ENCODE measurements around the gene REPS1. TPM values are rescaled to one million over a fixed set of nuclear protein-coding genes. Genes with fewer than 3 reads are reported as not detected.
"Not testable (repeated sequence)": the region's sequence is repeated elsewhere in the genome, so short reads cannot be mapped to it uniquely, and the experiment has no call there.

Gene REPS1
- total RNA-seq, 4 donors from 2014 or later, result 30.8 to 60.3 (median 43.2) TPM

- H3K4me1 ChIP-seq, result peaks cover 0 to 40% (median 10%) of the 10 kb centered on the region in 3 donors
- WGBS, 2 donors, result 0 to 4% methylated on average over 3 to 9 of the region's 77 CpGs
- DNase-seq, result peak; percentile 11
- peak within 1 kb of the TSS; percentile 82 to 86 (median 84) for H3K27ac ChIP-seq
- intact Hi-C loops (cut with DNase I), result no loop called here
- H3K9me3 ChIP-seq, result no peaks in the 10 kb centered on the region
- H3K36me3 ChIP-seq, result peaks cover 0 to 4% (median 0%) of the 10 kb centered on the region in 3 donors
- peak within 1 kb of the TSS; percentile 69 to 95 (median 83) for H3K4me3 ChIP-seq
- no peaks in the 10 kb centered on the region for H3K27me3 ChIP-seq
- no peak for TF ChIP-seq CTCF (IDR thresholded peaks at IDR 0.05)
- peak in 2 of 4 donors; percentile 32 to 59 for TF ChIP-seq POLR2A (IDR thresholded peaks at IDR 0.05)
Measured at GRCh38 chr6:139028658-139029469, 40.8 kb upstream of the REPS1 start, which contains the start of gene ABRACL. Gene ABRACL, plus strand, starts transcription at chr6:139028745. Its CDS starts 5,416 bp downstream, at chr6:139034161.

DNA sequence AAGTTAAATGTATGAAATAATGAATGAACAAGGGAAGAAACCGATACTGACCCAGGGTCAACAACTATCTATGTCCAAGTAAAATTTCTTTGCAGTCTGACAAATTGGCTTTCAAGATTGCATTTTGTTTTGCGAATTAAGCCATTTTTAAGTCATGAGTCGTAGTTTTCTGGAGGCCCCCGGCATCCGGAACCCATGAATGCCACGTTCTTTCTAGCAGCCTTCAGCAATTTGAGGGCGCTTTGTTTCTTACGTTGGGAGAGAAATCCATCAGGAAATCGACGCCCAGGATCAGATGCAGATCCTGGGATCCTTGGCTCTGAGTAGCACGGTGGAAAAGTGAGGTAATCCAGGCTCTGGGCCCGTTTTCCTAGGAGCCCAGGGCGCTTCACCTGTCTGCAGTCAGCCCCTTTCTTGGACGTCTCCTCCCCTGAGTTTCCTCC lies 40.2 kb upstream of the REPS1 start:
- H3K4me1 ChIP-seq, result peaks cover 0 to 40% (median 10%) of the 10 kb centered on the region in 3 donors
- H3K9me3 ChIP-seq, result no peaks in the 10 kb centered on the region
- H3K36me3 ChIP-seq, result no peaks in the 10 kb centered on the region
- intact Hi-C loops (cut with DNase I), result no loop called here
- no peaks in the 10 kb centered on the region for H3K27me3 ChIP-seq
- TF ChIP-seq POLR2A (IDR thresholded peaks at IDR 0.05) (no peak), CTCF (IDR thresholded peaks at IDR 0.05) (no peak)
- peak overlapping the region; percentile 69 to 95 (median 83) for H3K4me3 ChIP-seq
- WGBS, 2 donors, result 1 to 4% methylated on average over 9 to 14 of the region's 14 CpGs
- DNase-seq, result no peak
- peak overlapping the region; percentile 82 to 86 (median 84) for H3K27ac ChIP-seq

DNA sequence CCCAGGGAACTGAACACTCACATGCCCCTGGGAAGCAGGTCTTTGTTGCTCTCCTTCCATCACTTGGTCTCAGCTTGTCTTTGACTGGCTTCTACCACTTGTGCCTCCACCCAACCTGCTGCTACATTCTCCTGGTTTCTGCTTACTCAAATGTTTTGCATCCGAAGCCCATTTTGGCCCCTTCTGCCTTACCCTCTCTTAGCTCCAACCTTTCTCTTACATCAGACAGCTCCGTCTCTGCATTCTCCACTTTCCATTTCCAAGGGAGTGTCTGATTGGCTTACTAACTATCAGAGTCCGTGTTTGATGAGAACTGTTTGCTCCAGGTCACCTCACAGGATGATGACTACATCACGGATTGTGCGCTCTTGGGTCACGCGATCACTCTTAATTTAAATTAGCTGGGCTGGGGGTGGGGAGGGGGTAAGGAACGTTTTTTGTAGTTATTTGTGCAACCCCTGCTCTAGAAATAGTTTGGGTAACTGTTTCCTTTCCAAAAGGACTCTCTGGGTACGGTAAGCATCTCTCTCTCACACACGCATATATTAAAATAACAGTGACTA lies 39.6 kb upstream of the REPS1 start:
- no peak for DNase-seq

DNA sequence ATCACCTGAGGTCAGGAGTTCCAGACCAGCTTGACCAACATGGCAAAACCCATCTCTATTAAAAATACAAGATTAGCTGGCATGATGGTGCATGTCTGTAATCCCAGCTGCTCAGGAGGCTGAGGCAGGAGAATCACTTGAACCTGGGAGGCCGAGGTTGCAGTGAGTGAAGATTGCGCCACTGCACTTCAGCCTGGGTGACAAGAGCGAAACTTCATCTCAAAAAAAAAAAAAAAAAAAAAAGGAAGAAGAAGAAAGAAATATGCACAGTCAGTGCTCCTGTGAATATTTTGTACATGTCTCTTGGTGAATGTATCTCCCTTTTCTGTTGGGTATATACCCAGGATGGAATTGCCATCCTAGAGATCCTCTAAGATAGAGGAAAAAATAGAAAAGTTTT lies 37.4 kb upstream of the REPS1 start:
- WGBS, 2 donors, result 94 to 100% methylated on average over 2 to 3 of the region's 3 CpGs
- intact Hi-C loops (cut with DNase I); H3K27ac ChIP-seq; H3K9me3 ChIP-seq; H3K36me3 ChIP-seq; H3K27me3 ChIP-seq; H3K4me3 ChIP-seq; DNase-seq: not testable (repeated sequence)
- H3K4me1 ChIP-seq, result peaks cover 0 to 24% (median 9%) of the 10 kb centered on the region in 3 donors

More for the DNA sequence above, 39.6 kb upstream of the REPS1 start:
- 9 to 10% methylated on average over 10 of the region's 10 CpGs for WGBS, 2 donors
- Histone ChIP-seq H3K27me3 (no peaks in the 10 kb centered on the region), H3K9me3 (no peaks in the 10 kb centered on the region), H3K36me3 (no peaks in the 10 kb centered on the region), H3K27ac (peak overlapping the region in 3 of 4 donors; percentile 82 to 85 (median 84)), H3K4me1 (peaks cover 0 to 37% (median 10%) of the 10 kb centered on the region in 3 donors), H3K4me3 (peak overlapping the region; percentile 69 to 95 (median 83))
- TF ChIP-seq POLR2A (IDR thresholded peaks at IDR 0.05) (no peak), CTCF (IDR thresholded peaks at IDR 0.05) (no peak)
- intact Hi-C loops (cut with DNase I), result no loop called here

DNA sequence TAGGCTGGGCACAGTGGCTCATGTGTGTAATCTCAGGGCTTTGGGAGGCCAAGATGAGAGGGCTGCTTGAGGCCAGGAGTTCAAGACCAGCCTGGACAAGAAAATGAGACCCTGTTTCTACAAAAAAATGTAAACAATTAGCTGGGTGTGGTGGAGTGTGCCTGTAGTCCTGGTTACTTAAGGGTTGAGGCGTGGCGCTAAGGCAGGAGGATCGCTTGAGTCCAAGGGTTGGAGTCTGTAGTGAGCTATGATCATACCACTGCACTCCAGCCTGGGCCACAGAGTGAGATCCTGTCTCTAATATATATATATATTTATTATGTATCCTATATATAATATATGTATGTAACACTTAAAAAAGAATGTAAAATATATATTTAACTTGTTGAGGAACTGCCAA lies 32.6 kb upstream of the REPS1 start:
- H3K4me3 ChIP-seq, result no peak overlapping the region
- TF ChIP-seq CTCF (IDR thresholded peaks at IDR 0.05) (no peak), POLR2A (IDR thresholded peaks at IDR 0.05) (no peak)
- DNase-seq, result no peak
- H3K9me3 ChIP-seq, result no peaks in the 10 kb centered on the region
- no peaks in the 10 kb centered on the region for H3K36me3 ChIP-seq
- H3K4me1 ChIP-seq, result peaks cover 0 to 9% (median 0%) of the 10 kb centered on the region in 3 donors
- WGBS, 2 donors, result 87 to 100% methylated on average over 3 of the region's 3 CpGs
- H3K27ac ChIP-seq, result no peak overlapping the region
- intact Hi-C loops (cut with DNase I), result no loop called here
- no peaks in the 10 kb centered on the region for H3K27me3 ChIP-seq
